GM23338 (cell line): Measurements from ENCODE around the gene CNPY1. TPM values are rescaled to one million over a fixed set of nuclear protein-coding genes. Genes with fewer than 3 reads are reported as not detected.

Experiments
- ATAC-seq: fragments of 200-7000 bp; cut with Tn5 transposase; 3 replicates; pipeline ENCODE4 v1.9.1; 2020
- DNase-seq: peaks from one replicate; pipeline ENCODE4 v3.0.0-alpha.2; 2015; ENCODE audit warnings: low spot score
- H2AFZ ChIP-seq: fragments of 200-600 bp; sonication (generic); 2 replicates; pipeline ENCODE4 v1.8.0; 2016; ENCODE audit warnings: antibody characterized with exemption, mild to moderate bottlenecking, moderate library complexity
- H3F3A ChIP-seq: fragments of 200-600 bp; sonication (generic); replicated peaks from 2 replicates; pipeline ENCODE4 v1.8.0; 2017; ENCODE audit warnings: antibody characterized with exemption, mixed run types, low read depth
- H3K27ac ChIP-seq: fragments of 200-600 bp; sonication (generic); 2 replicates; pipeline ENCODE4 v1.6.1; 2016; ENCODE audit warnings: low read depth
- H3K27me3 ChIP-seq: fragments of 200-600 bp; sonication (generic); 2 replicates; pipeline ENCODE4 v1.8.0; 2016; ENCODE audit warnings: mild to moderate bottlenecking, mixed run types, moderate library complexity; ENCODE audit not compliant: insufficient read depth
- H3K36me3 ChIP-seq: fragments of 200-600 bp; sonication (generic); 2 replicates; pipeline ENCODE4 v1.8.0; 2016; ENCODE audit warnings: mild to moderate bottlenecking; ENCODE audit not compliant: insufficient read depth
- H3K4me1 ChIP-seq: fragments of 200-600 bp; sonication (generic); 2 replicates; pipeline ENCODE4 v1.8.0; 2016; ENCODE audit warnings: mild to moderate bottlenecking, moderate library complexity; ENCODE audit not compliant: insufficient read depth
- H3K4me2 ChIP-seq: fragments of 200-600 bp; sonication (generic); 2 replicates; pipeline ENCODE4 v1.7.1; 2017; ENCODE audit warnings: mixed run types
- H3K4me3 ChIP-seq: fragments of 200-600 bp; sonication (generic); 2 replicates; pipeline ENCODE4 v1.6.1; 2016; ENCODE audit warnings: mixed run types
- H3K79me2 ChIP-seq: fragments of 200-600 bp; sonication (generic); replicated peaks from 2 replicates; pipeline ENCODE4 v1.8.0; 2017; ENCODE audit warnings: mild to moderate bottlenecking; ENCODE audit not compliant: insufficient read depth
- H3K9me2 ChIP-seq: fragments of 200-600 bp; sonication (generic); 2 replicates; pipeline ENCODE4 v1.8.0; 2017; ENCODE audit not compliant: insufficient read depth
- H4K20me1 ChIP-seq: fragments of 200-600 bp; sonication (generic); replicated peaks from 2 replicates; pipeline ENCODE4 v1.8.0; 2017; ENCODE audit warnings: mild to moderate bottlenecking; ENCODE audit not compliant: insufficient read depth
- H3K27ac Mint-ChIP-seq: 2 replicates; pipeline ENCODE4 v1.8.0; 2020; ENCODE audit warnings: inconsistent platforms, mild to moderate bottlenecking, moderate library complexity, mixed read lengths
- H3K27me3 Mint-ChIP-seq: 3 replicates; pipeline ENCODE4 v1.8.0; 2022; ENCODE audit warnings: low read depth, mild to moderate bottlenecking, moderate library complexity, mixed read lengths, inconsistent platforms; ENCODE audit not compliant: insufficient read depth, poor library complexity
- H3K36me3 Mint-ChIP-seq: 3 replicates; pipeline ENCODE4 v1.8.0; 2021; ENCODE audit warnings: low read depth, mild to moderate bottlenecking, inconsistent platforms, moderate library complexity, mixed read lengths
- H3K4me1 Mint-ChIP-seq: 3 replicates; pipeline ENCODE4 v1.8.0; 2020; ENCODE audit warnings: mild to moderate bottlenecking, inconsistent platforms, mixed read lengths
- H3K4me3 Mint-ChIP-seq: 3 replicates; pipeline ENCODE4 v1.8.0; 2021; ENCODE audit warnings: moderate library complexity, mild to moderate bottlenecking, inconsistent platforms, mixed read lengths
- H3K9me3 Mint-ChIP-seq: 3 replicates; pipeline ENCODE4 v1.8.0; 2020; ENCODE audit warnings: moderate library complexity, mild to moderate bottlenecking, inconsistent platforms, mixed read lengths
- CREB1 ChIP-seq: fragments of 250-450 bp; sonication (Bioruptor Pico); IDR thresholded peaks from 2 replicates; pipeline ENCODE4 v1.5.0; 2020; ENCODE audit warnings: low read depth, mild to moderate bottlenecking, moderate library complexity
- CTCF ChIP-seq, 2 experiments: fragments of 200-600 bp in 1 of 2; sonication (generic) in 1 of 2; conservative IDR thresholded peaks; 2 replicates each; pipeline versions ENCODE4 v1.5.1 to v1.6.1; 2016 to 2017; ENCODE audit warnings: antibody characterized with exemption in 2 of 2, low read depth in 2 of 2, mild to moderate bottlenecking in 2 of 2, moderate library complexity in 1 of 2
- ETS1 ChIP-seq: IDR thresholded peaks from 2 replicates; pipeline ENCODE4 v1.6.1; 2016; ENCODE audit warnings: antibody characterized with exemption
- EZH2 ChIP-seq: fragments of 200-600 bp; sonication (generic); IDR thresholded peaks from one replicate; pipeline ENCODE4 v1.8.0; 2017; ENCODE audit warnings: antibody characterized with exemption, mild to moderate bottlenecking, low read depth; ENCODE audit not compliant: unreplicated experiment
- EZH2phosphoT487 ChIP-seq: fragments of 200-600 bp; sonication (generic); IDR thresholded peaks from one replicate; pipeline ENCODE4 v1.8.1; 2018; ENCODE audit warnings: antibody characterized with exemption; ENCODE audit not compliant: unreplicated experiment
- JUNB ChIP-seq: IDR thresholded peaks from one replicate; pipeline ENCODE4 v1.6.1; 2016; ENCODE audit warnings: antibody characterized with exemption; ENCODE audit not compliant: unreplicated experiment
- NANOG ChIP-seq: IDR thresholded peaks from 2 replicates; pipeline ENCODE4 v1.6.1; 2016; ENCODE audit warnings: antibody characterized with exemption, borderline replicate concordance
- POLR2AphosphoS5 ChIP-seq: IDR thresholded peaks from 2 replicates; pipeline ENCODE4 v1.6.1; 2016; ENCODE audit warnings: antibody characterized with exemption, low read depth
- REST ChIP-seq: IDR thresholded peaks from one replicate; pipeline ENCODE4 v1.6.1; 2018; ENCODE audit warnings: antibody characterized with exemption; ENCODE audit not compliant: unreplicated experiment
- STAT1 ChIP-seq: IDR thresholded peaks from one replicate; pipeline ENCODE4 v1.6.1; 2016; ENCODE audit warnings: antibody characterized with exemption; ENCODE audit not compliant: unreplicated experiment
- ZNF114 ChIP-seq: fragments of 250-450 bp; sonication (Bioruptor Pico); IDR thresholded peaks from 2 replicates; pipeline ENCODE4 v1.5.0; 2020; ENCODE audit warnings: mild to moderate bottlenecking, moderate library complexity
- ZNF331 ChIP-seq: fragments of 250-450 bp; sonication (Bioruptor Pico); IDR thresholded peaks from 2 replicates; pipeline ENCODE4 v1.5.0; 2020; ENCODE audit warnings: low read depth, mild to moderate bottlenecking, moderate library complexity
- ZNF462 ChIP-seq: fragments of 250-450 bp; sonication (Bioruptor Pico); IDR thresholded peaks from 2 replicates; pipeline ENCODE4 v1.5.0; 2020; ENCODE audit warnings: mild to moderate bottlenecking, moderate library complexity
- polyA plus RNA-seq: library from polyadenylated mRNA; unstranded; fragments of >200 nt; fragmentation: Nextera tagmentation; extraction: Ambion mirVana; gene quantifications from 2 replicates; pipeline ENCODE4 v1.2.1, GENCODE V29; 2016
- total RNA-seq: library from RNA; depleted of rRNA; stranded (reverse); fragments of >200 nt; shearing (Covaris generic); gene quantifications from 2 replicates; pipeline ENCODE4 v1.2.3, GENCODE V29; 2014

The CNPY1 gene
- total and polyA plus RNA-seq, 2 experiments from 2014 or later: not detected

- no peaks in the 10 kb centered on the region for H3K36me3 Mint-ChIP-seq
- no peak overlapping the region for H3K27ac Mint-ChIP-seq
- Histone ChIP-seq H3F3A (peaks cover 30% of the 10 kb centered on the region), H3K27me3 (peaks cover 97% of the 10 kb centered on the region), H3K9me2 (no peaks in the 10 kb centered on the region), H3K36me3 (no peaks in the 10 kb centered on the region), H3K27ac (no peak overlapping the region), H3K4me2 (peak overlapping the region; percentile 62; the same call in 1 of the 2 replicates), H3K79me2 (no peaks in the 10 kb centered on the region), H3K4me1 (peaks cover 51% of the 10 kb centered on the region), H4K20me1 (peaks cover 26% of the 10 kb centered on the region), H3K4me3 (peak overlapping the region; percentile 40; the same call in 1 of the 2 replicates), H2AFZ (no peak overlapping the region)
- H3K4me3 Mint-ChIP-seq: no peak overlapping the region; the same call in 2 of the 3 replicates
- peaks cover 9% of the 10 kb centered on the region; the same call in 2 of the 3 replicates for H3K9me3 Mint-ChIP-seq
- DNase-seq (peak; percentile 62), ATAC-seq (peak; percentile 5)
- peaks cover 96% of the 10 kb centered on the region for H3K27me3 Mint-ChIP-seq
- peaks cover 22% of the 10 kb centered on the region for H3K4me1 Mint-ChIP-seq
- TF ChIP-seq JUNB (no peak), ETS1 (no peak), REST (no peak), STAT1 (no peak), EZH2phosphoT487 (peak; percentile 65), ZNF462 (CRISPR knock-in tag) (no peak), ZNF114 (CRISPR knock-in tag) (no peak), ZNF331 (no peak), POLR2AphosphoS5 (no peak), CTCF (conservative IDR thresholded peaks at IDR 0.05; ENCODE audit: low read depth in 2 of 2) (no peak), NANOG (no peak), EZH2 (peak; percentile 53), CREB1 (CRISPR knock-in tag) (no peak)
Measured at GRCh38 chr7:155453296-155454182, 92.8 kb downstream of the CNPY1 start.
